ENCODE data around the gene EIF3L. TPM values are rescaled to one million over a fixed set of nuclear protein-coding genes. Genes with fewer than 3 reads are reported as not detected.

Gene EIF3L
- total RNA-seq, 3 donors from 2014 or later (not counting 1 experiment from before 2014, with no cell fraction given): 276 to 295 (median 291) TPM

DNA sequence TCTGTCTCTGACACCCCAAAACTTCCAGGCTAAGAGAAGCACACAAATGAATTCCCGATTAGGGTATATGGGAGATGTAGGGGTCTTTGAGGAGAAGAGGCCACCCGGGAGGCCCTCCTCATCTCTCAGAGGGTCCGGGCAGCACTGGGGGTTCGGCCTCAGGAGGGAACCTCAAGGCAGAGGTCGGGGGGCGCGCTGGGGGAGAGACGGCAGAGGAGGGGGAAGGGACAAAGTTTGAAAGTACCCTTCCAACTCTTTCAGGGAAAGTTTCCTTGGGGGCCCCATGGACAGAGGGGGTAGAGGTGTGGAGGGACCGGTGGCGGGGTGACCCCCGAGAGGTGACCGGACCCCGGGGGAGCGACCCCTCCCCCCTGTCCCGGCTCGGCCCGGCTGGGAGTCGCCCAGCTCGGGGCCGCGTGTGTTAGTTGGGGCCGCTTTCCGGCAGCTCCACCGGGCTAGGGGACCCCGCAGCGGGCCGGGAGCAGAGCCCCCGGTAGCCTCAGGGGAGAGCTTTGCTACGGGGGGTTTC is 44.8 kb upstream of the EIF3L start:
- no peaks in the 10 kb centered on the region for H3K9me3 Mint-ChIP-seq
- H3K36me3 Mint-ChIP-seq: no peaks in the 10 kb centered on the region
- TF ChIP-seq, protein P1, sequence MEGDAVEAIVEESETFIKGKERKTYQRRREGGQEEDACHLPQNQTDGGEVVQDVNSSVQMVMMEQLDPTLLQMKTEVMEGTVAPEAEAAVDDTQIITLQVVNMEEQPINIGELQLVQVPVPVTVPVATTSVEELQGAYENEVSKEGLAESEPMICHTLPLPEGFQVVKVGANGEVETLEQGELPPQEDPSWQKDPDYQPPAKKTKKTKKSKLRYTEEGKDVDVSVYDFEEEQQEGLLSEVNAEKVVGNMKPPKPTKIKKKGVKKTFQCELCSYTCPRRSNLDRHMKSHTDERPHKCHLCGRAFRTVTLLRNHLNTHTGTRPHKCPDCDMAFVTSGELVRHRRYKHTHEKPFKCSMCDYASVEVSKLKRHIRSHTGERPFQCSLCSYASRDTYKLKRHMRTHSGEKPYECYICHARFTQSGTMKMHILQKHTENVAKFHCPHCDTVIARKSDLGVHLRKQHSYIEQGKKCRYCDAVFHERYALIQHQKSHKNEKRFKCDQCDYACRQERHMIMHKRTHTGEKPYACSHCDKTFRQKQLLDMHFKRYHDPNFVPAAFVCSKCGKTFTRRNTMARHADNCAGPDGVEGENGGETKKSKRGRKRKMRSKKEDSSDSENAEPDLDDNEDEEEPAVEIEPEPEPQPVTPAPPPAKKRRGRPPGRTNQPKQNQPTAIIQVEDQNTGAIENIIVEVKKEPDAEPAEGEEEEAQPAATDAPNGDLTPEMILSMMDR (IDR thresholded peaks at IDR 0.05): no peak
- 4% methylated on average over 29 of the region's 29 CpGs for WGBS (ENCODE audit: insufficient coverage)
- DNase-seq (no peak), ATAC-seq (no peak)
- peaks cover 15 to 50% of the 10 kb centered on the region in 2 donors for H3K4me1 Mint-ChIP-seq
- no peaks in the 10 kb centered on the region for H3K9me3 ChIP-seq (ENCODE audit: control insufficient read depth, insufficient read depth, low read length)
- no peak overlapping the region for H3K4me3 ChIP-seq (ENCODE audit: low read length)
- peaks cover 63% of the 10 kb centered on the region for H3K27me3 ChIP-seq (ENCODE audit: control insufficient read depth, insufficient read depth, low read length)
- H3K36me3 ChIP-seq (ENCODE audit: control insufficient read depth, insufficient read depth, low read length): no peaks in the 10 kb centered on the region
- H3K4me3 Mint-ChIP-seq: peak overlapping the region; percentile 61
- H3K27ac ChIP-seq (ENCODE audit: low read length): no peak overlapping the region
- peak overlapping the region in 1 of 2 donors; percentile 73 for H3K27ac Mint-ChIP-seq
- intact Hi-C loops (cut with micrococcal nuclease): no loop called here
- peaks cover 56% of the 10 kb centered on the region for H3K4me1 ChIP-seq (ENCODE audit: control insufficient read depth, insufficient read depth, low read length)
- peaks cover 38 to 45% of the 10 kb centered on the region in 2 donors for H3K27me3 Mint-ChIP-seq (ENCODE audit: low read depth in 2 of 2)

DNA sequence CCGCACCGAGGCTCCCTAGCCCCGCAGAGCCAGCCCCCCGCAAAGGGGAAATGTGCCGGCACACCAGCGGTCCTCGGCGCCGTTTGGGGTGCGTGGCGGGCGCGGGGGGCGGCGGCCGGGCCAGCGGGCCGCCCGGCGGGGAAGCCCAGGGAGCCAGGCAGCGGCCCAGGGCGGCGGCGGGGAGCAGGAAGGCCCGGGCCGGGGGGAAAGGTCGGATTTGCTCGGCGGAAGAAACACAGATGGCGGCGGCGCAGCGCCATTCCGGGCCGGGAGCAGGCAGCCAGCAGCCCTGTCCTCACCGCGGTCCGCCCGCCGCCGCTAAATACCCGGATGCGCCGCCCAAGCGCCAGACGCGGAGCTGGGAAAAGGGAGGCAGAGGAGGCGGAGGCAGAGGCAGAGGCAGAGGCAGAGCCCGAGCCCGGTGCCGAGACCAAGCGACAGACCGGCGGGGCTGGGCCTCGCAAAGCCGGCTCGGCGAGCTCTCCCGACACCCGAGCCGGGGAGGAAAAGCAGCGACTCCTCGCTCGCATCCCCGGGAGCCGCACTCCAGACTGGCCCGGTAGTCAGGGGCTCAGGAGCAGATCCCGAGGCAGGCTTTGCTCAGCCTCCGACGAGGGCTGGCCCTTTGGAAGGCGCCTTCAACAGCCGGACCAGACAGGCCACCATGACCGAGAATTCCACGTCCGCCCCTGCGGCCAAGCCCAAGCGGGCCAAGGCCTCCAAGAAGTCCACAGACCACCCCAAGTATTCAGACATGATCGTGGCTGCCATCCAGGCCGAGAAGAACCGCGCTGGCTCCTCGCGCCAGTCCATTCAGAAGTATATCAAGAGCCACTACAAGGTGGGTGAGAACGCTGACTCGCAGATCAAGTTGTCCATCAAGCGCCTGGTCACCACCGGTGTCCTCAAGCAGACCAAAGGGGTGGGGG is 44.1 kb upstream of the EIF3L start:
- TF ChIP-seq, protein P1 (IDR thresholded peaks at IDR 0.05): no peak
- Histone ChIP-seq H3K4me1 (ENCODE audit: control insufficient read depth, insufficient read depth, low read length) (peaks cover 56% of the 10 kb centered on the region), H3K36me3 (ENCODE audit: control insufficient read depth, insufficient read depth, low read length) (no peaks in the 10 kb centered on the region), H3K27ac (ENCODE audit: low read length) (no peak overlapping the region), H3K9me3 (ENCODE audit: control insufficient read depth, insufficient read depth, low read length) (no peaks in the 10 kb centered on the region), H3K27me3 (ENCODE audit: control insufficient read depth, insufficient read depth, low read length) (peaks cover 67% of the 10 kb centered on the region), H3K4me3 (ENCODE audit: low read length) (peak overlapping the region; percentile 33)
- Mint-ChIP-seq H3K4me1 (peaks cover 15 to 50% of the 10 kb centered on the region in 2 donors), H3K36me3 (no peaks in the 10 kb centered on the region), H3K9me3 (no peaks in the 10 kb centered on the region), H3K4me3 (peak overlapping the region; percentile 74), H3K27ac (peak overlapping the region in 1 of 2 donors; percentile 73), H3K27me3 (ENCODE audit: low read depth in 2 of 2) (peaks cover 38 to 44% of the 10 kb centered on the region in 2 donors)
- peak; percentile 25 to 31 (median 30) for ATAC-seq
- peak; percentile 60 to 74 for DNase-seq
- intact Hi-C loops (cut with micrococcal nuclease): loop anchor here (5.0 kb wide), 1 partner anchor 37 kb away; the partner anchor contains the start of gene ANKRD54
- 4% methylated on average over 87 of the region's 87 CpGs for WGBS (ENCODE audit: insufficient coverage)

DNA sequence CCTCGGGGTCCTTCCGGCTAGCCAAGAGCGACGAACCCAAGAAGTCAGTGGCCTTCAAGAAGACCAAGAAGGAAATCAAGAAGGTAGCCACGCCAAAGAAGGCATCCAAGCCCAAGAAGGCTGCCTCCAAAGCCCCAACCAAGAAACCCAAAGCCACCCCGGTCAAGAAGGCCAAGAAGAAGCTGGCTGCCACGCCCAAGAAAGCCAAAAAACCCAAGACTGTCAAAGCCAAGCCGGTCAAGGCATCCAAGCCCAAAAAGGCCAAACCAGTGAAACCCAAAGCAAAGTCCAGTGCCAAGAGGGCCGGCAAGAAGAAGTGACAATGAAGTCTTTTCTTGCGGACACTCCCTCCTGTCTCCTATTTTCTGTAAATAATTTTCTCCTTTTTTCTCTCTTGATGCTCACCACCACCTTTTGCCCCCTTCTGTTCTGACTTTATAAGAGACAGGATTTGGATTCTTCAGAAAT is 43.4 kb upstream of the EIF3L start:
- intact Hi-C loops (cut with micrococcal nuclease): loop anchor here (5.0 kb wide), 1 partner anchor 36 kb away; the partner anchor contains the start of gene ANKRD54
- no peaks in the 10 kb centered on the region for H3K36me3 ChIP-seq (ENCODE audit: control insufficient read depth, insufficient read depth, low read length)
- H3K27ac ChIP-seq (ENCODE audit: low read length): no peak overlapping the region
- H3K4me1 Mint-ChIP-seq: peaks cover 15 to 50% of the 10 kb centered on the region in 2 donors
- H3K4me1 ChIP-seq (ENCODE audit: control insufficient read depth, insufficient read depth, low read length): peaks cover 56% of the 10 kb centered on the region
- no peak overlapping the region for H3K4me3 ChIP-seq (ENCODE audit: low read length)
- peak overlapping the region in 1 of 2 donors; percentile 6 for H3K27ac Mint-ChIP-seq
- H3K4me3 Mint-ChIP-seq: peak overlapping the region; percentile 74
- H3K27me3 Mint-ChIP-seq (ENCODE audit: low read depth in 2 of 2): peaks cover 38 to 40% of the 10 kb centered on the region in 2 donors
- TF ChIP-seq, protein P1 (IDR thresholded peaks at IDR 0.05): no peak
- 36% methylated on average over 10 of the region's 10 CpGs for WGBS (ENCODE audit: insufficient coverage)
- DNase-seq (no peak), ATAC-seq (no peak)
- no peaks in the 10 kb centered on the region for H3K9me3 ChIP-seq (ENCODE audit: control insufficient read depth, insufficient read depth, low read length)
- no peaks in the 10 kb centered on the region for H3K9me3 Mint-ChIP-seq
- peaks cover 68% of the 10 kb centered on the region for H3K27me3 ChIP-seq (ENCODE audit: control insufficient read depth, insufficient read depth, low read length)
- H3K36me3 Mint-ChIP-seq: no peaks in the 10 kb centered on the region
